HCT116 (cell line): ENCODE results near the gene MOB3B. TPM values are rescaled to one million over a fixed set of nuclear protein-coding genes. Genes with fewer than 3 reads are reported as not detected.

ENCODE experiments used
- ATAC-seq: fragments of 200-7000 bp; cut with Tn5 transposase; 2 replicates; pipeline ENCODE4 v1.9.1; 2020; ENCODE audit warnings: mild to moderate bottlenecking, moderate library complexity
- BruUV-seq: library from RNA; stranded (reverse); fragments of 400-500 nt; replicated peaks from 2 replicates; lab custom pipeline; 2021; lab: Mats Ljungman, UMichigan
- CTCF ChIA-PET: fragments of 300-600 bp; sonication (Branson Sonifier 250); formaldehyde crosslinking; loops from one replicate; lab custom pipeline; 2021; ENCODE audit warnings: antibody characterized with exemption; lab: Charles Lee
- POLR2A ChIA-PET: fragments of 300-600, 350-600 bp; sonication (Branson Sonifier 250); formaldehyde crosslinking; loops from one replicate; lab custom pipeline; 2021; ENCODE audit warnings: antibody characterized with exemption; lab: Charles Lee
- RAD21 ChIA-PET, 2 experiments: fragments of 300-600 bp; sonication (Branson Sonifier 250); formaldehyde crosslinking; loops; one replicate each; lab custom pipeline; 2023; ENCODE audit warnings: low total read pairs in 2 of 2; ENCODE audit not compliant: uncharacterized antibody in 2 of 2, unreplicated experiment in 2 of 2, low non-redundant PET in 1 of 2; lab: Charles Lee
- DNase-seq: peaks from one replicate; pipeline ENCODE4 v3.0.0-alpha.2; 2010; ENCODE audit warnings: low read depth, low spot score
- H2AFZ ChIP-seq: fragments of 200-600 bp; shearing (Covaris generic), sonication (generic); 2 replicates; pipeline ENCODE4 v1.6.1; 2017; ENCODE audit warnings: low read depth, mixed run types, mixed read lengths, antibody characterized with exemption, low read length; ENCODE audit not compliant: poor library complexity, severe bottlenecking
- H3K27ac ChIP-seq: 2 replicates; pipeline ENCODE4 v1.5.1; 2012; ENCODE audit warnings: low read depth, low read length
- H3K27me3 ChIP-seq: fragments of 200-600 bp; sonication (generic); 2 replicates; pipeline ENCODE4 v1.6.1; 2016; ENCODE audit warnings: mixed run types, low read length, mixed read lengths; ENCODE audit not compliant: insufficient read depth
- H3K36me3 ChIP-seq, 2 experiments: fragments of 200-500 bp in 1 of 2; fragments of 200-600 bp in 1 of 2; sonication (Bioruptor generic) in 1 of 2; sonication (generic) in 1 of 2; 2 replicates each; pipeline versions ENCODE4 v1.5.1 to v1.6.1; 2014 to 2016; ENCODE audit warnings: low read length in 2 of 2, inconsistent platforms in 1 of 2, mixed read lengths in 1 of 2, mixed run types in 1 of 2; ENCODE audit not compliant: insufficient read depth in 2 of 2, control insufficient read depth in 1 of 2
- H3K4me1 ChIP-seq, 2 experiments: fragments of 200-600 bp in 1 of 2; sonication (generic) in 1 of 2; 2 replicates each; pipeline versions ENCODE4 v1.5.1 to v1.6.1; 2012 to 2017; ENCODE audit warnings: low read length in 2 of 2, inconsistent platforms in 1 of 2, mild to moderate bottlenecking in 1 of 2, mixed read lengths in 1 of 2, mixed run types in 1 of 2, moderate library complexity in 1 of 2; ENCODE audit not compliant: insufficient read depth in 2 of 2, control insufficient read depth in 1 of 2
- H3K4me2 ChIP-seq: fragments of 200-600 bp; sonication (generic); 2 replicates; pipeline ENCODE4 v1.6.1; 2017; ENCODE audit warnings: mixed run types, low read length, mixed read lengths
- H3K4me3 ChIP-seq, 2 experiments: fragments of 200-600 bp in 1 of 2; sonication (generic) in 1 of 2; replicated peaks in 1 of 2; 2 replicates each; pipeline ENCODE4 v1.5.1; 2011 to 2016; ENCODE audit warnings: low read length in 2 of 2, control low read depth in 1 of 2, low read depth in 1 of 2, mild to moderate bottlenecking in 1 of 2, mixed read lengths in 1 of 2, mixed run types in 1 of 2
- H3K79me2 ChIP-seq: fragments of 200-600 bp; sonication (generic); 2 replicates; pipeline ENCODE4 v1.6.1; 2017; ENCODE audit warnings: mild to moderate bottlenecking, mixed run types, low read length, moderate library complexity, mixed read lengths; ENCODE audit not compliant: insufficient read depth
- H3K9ac ChIP-seq: fragments of 200-600 bp; sonication (generic); 2 replicates; pipeline ENCODE4 v1.6.1; 2016; ENCODE audit warnings: low read length, mixed read lengths
- H3K9me2 ChIP-seq: fragments of 200-600 bp; sonication (generic), shearing (Covaris generic); 2 replicates; pipeline ENCODE4 v1.6.1; 2017; ENCODE audit warnings: mixed run types, mild to moderate bottlenecking, moderate library complexity; ENCODE audit not compliant: insufficient read depth
- H3K9me3 ChIP-seq, 2 experiments: fragments of 200-500 bp in 1 of 2; fragments of 200-600 bp in 1 of 2; sonication (Bioruptor generic) in 1 of 2; sonication (generic) in 1 of 2; 2 replicates each; pipeline ENCODE4 v1.6.1; 2014 to 2017; ENCODE audit warnings: low read length in 2 of 2, mixed read lengths in 2 of 2, inconsistent platforms in 1 of 2, low read depth in 1 of 2, mild to moderate bottlenecking in 1 of 2, mixed run types in 1 of 2, moderate library complexity in 1 of 2; ENCODE audit not compliant: control insufficient read depth in 1 of 2, insufficient read depth in 1 of 2
- H4K20me1 ChIP-seq: fragments of 200-600 bp; sonication (generic), shearing (Covaris generic); 2 replicates; pipeline ENCODE4 v1.6.1; 2017; ENCODE audit warnings: mixed run types, mild to moderate bottlenecking, moderate library complexity; ENCODE audit not compliant: insufficient read depth
- CBX3 ChIP-seq: IDR thresholded peaks from 2 replicates; pipeline ENCODE4 v1.6.1; 2012; ENCODE audit warnings: low read depth
- EGR1 ChIP-seq: IDR thresholded peaks from 2 replicates; pipeline ENCODE4 v1.6.1; 2012; ENCODE audit warnings: low read depth
- ELF1 ChIP-seq: IDR thresholded peaks from 2 replicates; pipeline ENCODE4 v1.6.1; 2012; ENCODE audit warnings: low read depth, borderline replicate concordance
- EZH2phosphoT487 ChIP-seq: fragments of 200-600 bp; IDR thresholded peaks from 2 replicates; pipeline ENCODE4 v1.6.1; 2018; ENCODE audit warnings: antibody characterized with exemption, borderline replicate concordance
- POLR2AphosphoS5 ChIP-seq: IDR thresholded peaks from 2 replicates; pipeline ENCODE4 v1.6.1; 2011; ENCODE audit warnings: mild to moderate bottlenecking, low read depth, low read length, moderate library complexity
- intact Hi-C: fragments of 100-400 bp; cut with micrococcal nuclease; formaldehyde crosslinking; loops from 2 replicates; pipeline ENCODE4 v1.10.0; 2022
- total RNA-seq: library from RNA; stranded (reverse); gene quantifications from one replicate; pipeline ENCODE4 v1.2.1, GENCODE V29; 2021; ENCODE audit not compliant: unreplicated experiment
- TF ChIP-seq, protein P1 (sequence below): IDR thresholded peaks from 2 replicates; pipeline ENCODE4 v1.6.1; 2012
- TF ChIP-seq, protein P2 (sequence below), 3 experiments: fragments of 200-600 bp in 1 of 3; sonication (generic) in 1 of 3; IDR thresholded peaks in 2 of 3; conservative IDR thresholded peaks in 1 of 3; 2 replicates each; pipeline ENCODE4 v1.5.1; 2012 to 2017; ENCODE audit warnings: low read depth in 2 of 3, low read length in 2 of 3, antibody characterized with exemption in 1 of 3, borderline replicate concordance in 1 of 3, control low read depth in 1 of 3, mild to moderate bottlenecking in 1 of 3, mixed read lengths in 1 of 3, mixed run types in 1 of 3, moderate library complexity in 1 of 3; ENCODE audit not compliant: insufficient read depth in 1 of 3
- TF ChIP-seq, protein P3 (sequence below): IDR thresholded peaks from 2 replicates; pipeline ENCODE4 v1.6.1; 2012; ENCODE audit warnings: low read depth
- TF ChIP-seq, protein P4 (sequence below): IDR thresholded peaks from 2 replicates; pipeline ENCODE4 v1.6.1; 2011; ENCODE audit warnings: mild to moderate bottlenecking, low read length, moderate library complexity; ENCODE audit not compliant: insufficient replicate concordance; ENCODE audit errors: extremely low read depth
- TF ChIP-seq, protein P5 (sequence below): IDR thresholded peaks from 2 replicates; pipeline ENCODE4 v1.6.1; 2012

The MOB3B gene
- total RNA-seq, 1 experiment from 2014 or later, result 1.2 TPM

DNA sequence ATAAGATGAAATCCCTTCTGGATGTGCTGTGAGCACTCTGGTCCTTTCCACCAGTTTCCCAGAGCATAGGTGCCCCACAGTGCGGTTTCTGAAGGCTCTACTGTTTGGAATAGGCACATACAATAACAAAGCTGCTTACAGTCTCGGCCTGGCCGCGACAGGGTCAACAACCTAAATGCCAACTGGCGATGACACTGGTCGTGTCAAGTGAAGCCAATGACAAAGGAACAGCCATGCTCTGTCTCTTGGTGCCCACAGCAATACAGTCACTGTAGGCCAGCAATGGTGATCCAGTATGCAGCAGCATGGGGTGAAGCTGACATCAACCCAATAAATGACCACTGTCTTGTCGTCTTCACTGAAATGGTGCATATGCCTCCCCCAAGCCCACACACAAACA is 184.8 kb downstream of the MOB3B start:
- ATAC-seq (no peak), DNase-seq (no peak)
- ChIA-PET POLR2A (no interaction called here), CTCF (no interaction called here), RAD21 (no interaction called here)
- Histone ChIP-seq H3K4me3 (no peak overlapping the region), H3K4me1 (no peaks in the 10 kb centered on the region), H3K4me2 (no peak overlapping the region), H3K27me3 (no peaks in the 10 kb centered on the region), H3K27ac (no peak overlapping the region), H4K20me1 (no peaks in the 10 kb centered on the region), H3K9ac (no peak overlapping the region), H2AFZ (no peak overlapping the region), H3K9me2 (no peaks in the 10 kb centered on the region), H3K36me3 (no peaks in the 10 kb centered on the region), H3K9me3 (no peaks in the 10 kb centered on the region), H3K79me2 (no peaks in the 10 kb centered on the region)
- intact Hi-C loops, result no loop called here
- TF ChIP-seq, protein P1, sequence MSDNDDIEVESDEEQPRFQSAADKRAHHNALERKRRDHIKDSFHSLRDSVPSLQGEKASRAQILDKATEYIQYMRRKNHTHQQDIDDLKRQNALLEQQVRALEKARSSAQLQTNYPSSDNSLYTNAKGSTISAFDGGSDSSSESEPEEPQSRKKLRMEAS, result no peak
- TF ChIP-seq, protein P2, sequence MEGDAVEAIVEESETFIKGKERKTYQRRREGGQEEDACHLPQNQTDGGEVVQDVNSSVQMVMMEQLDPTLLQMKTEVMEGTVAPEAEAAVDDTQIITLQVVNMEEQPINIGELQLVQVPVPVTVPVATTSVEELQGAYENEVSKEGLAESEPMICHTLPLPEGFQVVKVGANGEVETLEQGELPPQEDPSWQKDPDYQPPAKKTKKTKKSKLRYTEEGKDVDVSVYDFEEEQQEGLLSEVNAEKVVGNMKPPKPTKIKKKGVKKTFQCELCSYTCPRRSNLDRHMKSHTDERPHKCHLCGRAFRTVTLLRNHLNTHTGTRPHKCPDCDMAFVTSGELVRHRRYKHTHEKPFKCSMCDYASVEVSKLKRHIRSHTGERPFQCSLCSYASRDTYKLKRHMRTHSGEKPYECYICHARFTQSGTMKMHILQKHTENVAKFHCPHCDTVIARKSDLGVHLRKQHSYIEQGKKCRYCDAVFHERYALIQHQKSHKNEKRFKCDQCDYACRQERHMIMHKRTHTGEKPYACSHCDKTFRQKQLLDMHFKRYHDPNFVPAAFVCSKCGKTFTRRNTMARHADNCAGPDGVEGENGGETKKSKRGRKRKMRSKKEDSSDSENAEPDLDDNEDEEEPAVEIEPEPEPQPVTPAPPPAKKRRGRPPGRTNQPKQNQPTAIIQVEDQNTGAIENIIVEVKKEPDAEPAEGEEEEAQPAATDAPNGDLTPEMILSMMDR (IDR thresholded peaks at IDR 0.05 in 2 of 3, conservative IDR thresholded peaks at IDR 0.05 in 1 of 3; ENCODE audit: borderline replicate concordance in 1 of 3, insufficient read depth in 1 of 3, low read depth in 2 of 3, low read length in 2 of 3), result no peak
- TF ChIP-seq EGR1, result no peak
- TF ChIP-seq, protein P3, sequence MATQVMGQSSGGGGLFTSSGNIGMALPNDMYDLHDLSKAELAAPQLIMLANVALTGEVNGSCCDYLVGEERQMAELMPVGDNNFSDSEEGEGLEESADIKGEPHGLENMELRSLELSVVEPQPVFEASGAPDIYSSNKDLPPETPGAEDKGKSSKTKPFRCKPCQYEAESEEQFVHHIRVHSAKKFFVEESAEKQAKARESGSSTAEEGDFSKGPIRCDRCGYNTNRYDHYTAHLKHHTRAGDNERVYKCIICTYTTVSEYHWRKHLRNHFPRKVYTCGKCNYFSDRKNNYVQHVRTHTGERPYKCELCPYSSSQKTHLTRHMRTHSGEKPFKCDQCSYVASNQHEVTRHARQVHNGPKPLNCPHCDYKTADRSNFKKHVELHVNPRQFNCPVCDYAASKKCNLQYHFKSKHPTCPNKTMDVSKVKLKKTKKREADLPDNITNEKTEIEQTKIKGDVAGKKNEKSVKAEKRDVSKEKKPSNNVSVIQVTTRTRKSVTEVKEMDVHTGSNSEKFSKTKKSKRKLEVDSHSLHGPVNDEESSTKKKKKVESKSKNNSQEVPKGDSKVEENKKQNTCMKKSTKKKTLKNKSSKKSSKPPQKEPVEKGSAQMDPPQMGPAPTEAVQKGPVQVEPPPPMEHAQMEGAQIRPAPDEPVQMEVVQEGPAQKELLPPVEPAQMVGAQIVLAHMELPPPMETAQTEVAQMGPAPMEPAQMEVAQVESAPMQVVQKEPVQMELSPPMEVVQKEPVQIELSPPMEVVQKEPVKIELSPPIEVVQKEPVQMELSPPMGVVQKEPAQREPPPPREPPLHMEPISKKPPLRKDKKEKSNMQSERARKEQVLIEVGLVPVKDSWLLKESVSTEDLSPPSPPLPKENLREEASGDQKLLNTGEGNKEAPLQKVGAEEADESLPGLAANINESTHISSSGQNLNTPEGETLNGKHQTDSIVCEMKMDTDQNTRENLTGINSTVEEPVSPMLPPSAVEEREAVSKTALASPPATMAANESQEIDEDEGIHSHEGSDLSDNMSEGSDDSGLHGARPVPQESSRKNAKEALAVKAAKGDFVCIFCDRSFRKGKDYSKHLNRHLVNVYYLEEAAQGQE, result no peak
- TF ChIP-seq, protein P4, sequence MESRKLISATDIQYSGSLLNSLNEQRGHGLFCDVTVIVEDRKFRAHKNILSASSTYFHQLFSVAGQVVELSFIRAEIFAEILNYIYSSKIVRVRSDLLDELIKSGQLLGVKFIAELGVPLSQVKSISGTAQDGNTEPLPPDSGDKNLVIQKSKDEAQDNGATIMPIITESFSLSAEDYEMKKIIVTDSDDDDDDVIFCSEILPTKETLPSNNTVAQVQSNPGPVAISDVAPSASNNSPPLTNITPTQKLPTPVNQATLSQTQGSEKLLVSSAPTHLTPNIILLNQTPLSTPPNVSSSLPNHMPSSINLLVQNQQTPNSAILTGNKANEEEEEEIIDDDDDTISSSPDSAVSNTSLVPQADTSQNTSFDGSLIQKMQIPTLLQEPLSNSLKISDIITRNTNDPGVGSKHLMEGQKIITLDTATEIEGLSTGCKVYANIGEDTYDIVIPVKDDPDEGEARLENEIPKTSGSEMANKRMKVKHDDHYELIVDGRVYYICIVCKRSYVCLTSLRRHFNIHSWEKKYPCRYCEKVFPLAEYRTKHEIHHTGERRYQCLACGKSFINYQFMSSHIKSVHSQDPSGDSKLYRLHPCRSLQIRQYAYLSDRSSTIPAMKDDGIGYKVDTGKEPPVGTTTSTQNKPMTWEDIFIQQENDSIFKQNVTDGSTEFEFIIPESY, result no peak
- TF ChIP-seq CBX3, result no peak
- TF ChIP-seq ELF1, result no peak
- TF ChIP-seq POLR2AphosphoS5, result no peak
- TF ChIP-seq, protein P5, sequence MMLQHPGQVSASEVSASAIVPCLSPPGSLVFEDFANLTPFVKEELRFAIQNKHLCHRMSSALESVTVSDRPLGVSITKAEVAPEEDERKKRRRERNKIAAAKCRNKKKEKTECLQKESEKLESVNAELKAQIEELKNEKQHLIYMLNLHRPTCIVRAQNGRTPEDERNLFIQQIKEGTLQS, result no peak
- no peak for TF ChIP-seq EZH2phosphoT487
- no TSS peak for BruUV-seq
